Measurements from ENCODE around the gene MAD1L1. TPM values are rescaled to one million over a fixed set of nuclear protein-coding genes. Genes with fewer than 3 reads are reported as not detected.

Gene MAD1L1
- total RNA-seq, 2 experiments from 2014 or later = 58.3 to 65.3 TPM

DNA sequence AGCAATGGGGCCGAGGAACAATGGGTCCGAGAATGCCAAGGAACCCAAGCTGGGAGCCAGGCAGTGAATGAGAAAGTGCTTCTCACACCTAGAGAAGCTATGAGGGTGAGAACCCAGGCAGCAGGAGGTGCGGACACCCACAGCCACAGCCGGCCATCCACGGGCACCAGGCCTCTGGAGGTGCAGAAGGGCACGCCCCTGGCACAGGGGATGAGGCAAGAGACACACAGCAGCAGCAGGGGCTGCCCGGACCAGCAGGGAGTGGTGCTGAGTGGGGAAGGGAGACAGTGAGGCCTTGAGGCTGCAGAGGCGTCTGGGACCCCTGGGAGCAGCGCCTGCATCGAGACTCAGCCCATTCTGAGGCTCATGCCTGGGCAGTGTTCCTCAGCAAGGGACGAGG is 135.3 kb downstream of the MAD1L1 start:
- H2AFZ ChIP-seq (ENCODE audit: low read length) = no peak overlapping the region
- H3K4me2 ChIP-seq (ENCODE audit: low read length) = no peak overlapping the region
- POLR2A ChIA-PET = no interaction called here
- intact Hi-C loops (cut with micrococcal nuclease; ENCODE audit: unreplicated experiment) = no loop called here
- BruUV-seq (replicated peaks) = no TSS peak
- TF ChIP-seq, protein P1, sequence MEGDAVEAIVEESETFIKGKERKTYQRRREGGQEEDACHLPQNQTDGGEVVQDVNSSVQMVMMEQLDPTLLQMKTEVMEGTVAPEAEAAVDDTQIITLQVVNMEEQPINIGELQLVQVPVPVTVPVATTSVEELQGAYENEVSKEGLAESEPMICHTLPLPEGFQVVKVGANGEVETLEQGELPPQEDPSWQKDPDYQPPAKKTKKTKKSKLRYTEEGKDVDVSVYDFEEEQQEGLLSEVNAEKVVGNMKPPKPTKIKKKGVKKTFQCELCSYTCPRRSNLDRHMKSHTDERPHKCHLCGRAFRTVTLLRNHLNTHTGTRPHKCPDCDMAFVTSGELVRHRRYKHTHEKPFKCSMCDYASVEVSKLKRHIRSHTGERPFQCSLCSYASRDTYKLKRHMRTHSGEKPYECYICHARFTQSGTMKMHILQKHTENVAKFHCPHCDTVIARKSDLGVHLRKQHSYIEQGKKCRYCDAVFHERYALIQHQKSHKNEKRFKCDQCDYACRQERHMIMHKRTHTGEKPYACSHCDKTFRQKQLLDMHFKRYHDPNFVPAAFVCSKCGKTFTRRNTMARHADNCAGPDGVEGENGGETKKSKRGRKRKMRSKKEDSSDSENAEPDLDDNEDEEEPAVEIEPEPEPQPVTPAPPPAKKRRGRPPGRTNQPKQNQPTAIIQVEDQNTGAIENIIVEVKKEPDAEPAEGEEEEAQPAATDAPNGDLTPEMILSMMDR (conservative IDR thresholded peaks at IDR 0.05; ENCODE audit: low read length) = no peak
- TF ChIP-seq EZH2phosphoT487 (IDR thresholded peaks at IDR 0.05; ENCODE audit: borderline replicate concordance, low read depth, low read length) = no peak
- H3K4me1 ChIP-seq (ENCODE audit: insufficient read depth, low read length, poor library complexity, severe bottlenecking) = peaks cover 29% of the 10 kb centered on the region
- no peak overlapping the region for H3K27ac ChIP-seq (ENCODE audit: low read depth, low read length, poor library complexity, severe bottlenecking)
- no peaks in the 10 kb centered on the region for H3K9me3 ChIP-seq (ENCODE audit: low read length)
- H3K79me2 ChIP-seq (ENCODE audit: insufficient read depth, low read depth, low read length) = no peaks in the 10 kb centered on the region
- H3K9me2 ChIP-seq (ENCODE audit: insufficient read depth, low read length) = no peaks in the 10 kb centered on the region
- no peak for DNase-seq (ENCODE audit: low spot score)
- no peak overlapping the region for H3K4me3 ChIP-seq (ENCODE audit: low read depth, low read length, poor library complexity, severe bottlenecking)
- no peaks in the 10 kb centered on the region for H3K36me3 ChIP-seq (ENCODE audit: insufficient read depth, low read length)
- CTCF ChIA-PET (ENCODE audit: unreplicated experiment) = no interaction called here
- peaks cover 1% of the 10 kb centered on the region; the same call in 1 of the 2 replicates for H4K20me1 ChIP-seq (ENCODE audit: insufficient read depth, low read length)

DNA sequence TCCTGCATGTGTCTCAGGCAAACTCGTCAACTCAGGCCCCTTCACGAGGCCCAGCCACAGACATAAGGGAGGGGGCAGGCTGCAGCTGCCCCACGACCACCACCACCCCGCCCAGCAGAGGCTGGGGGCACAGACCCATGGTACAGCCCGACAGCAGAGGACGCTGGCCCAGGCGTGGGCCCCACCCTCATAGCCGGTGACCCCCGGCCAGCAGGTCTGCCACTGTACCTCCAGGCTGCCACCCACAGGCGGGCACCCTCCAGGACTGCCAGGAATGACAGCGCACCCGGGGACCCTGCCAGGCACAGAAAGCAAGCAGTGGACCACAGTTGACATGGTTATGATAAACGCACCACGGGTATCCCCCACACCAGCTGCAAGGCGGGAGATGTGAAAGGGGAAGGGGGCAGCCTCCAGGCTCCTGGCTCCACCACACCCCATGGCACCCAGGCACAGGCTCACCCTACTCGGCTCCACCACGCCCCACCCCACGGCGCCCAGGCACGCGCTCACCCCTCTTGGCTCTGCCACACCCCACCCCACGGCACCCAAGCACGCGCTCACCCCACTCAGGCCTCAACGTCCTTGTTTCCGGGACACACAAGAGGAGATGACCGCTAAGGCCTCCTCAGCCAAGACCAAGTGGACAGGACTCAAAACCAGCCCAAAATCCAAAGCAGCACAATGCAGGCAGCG is 135.9 kb downstream of the MAD1L1 start:
- no peaks in the 10 kb centered on the region for H3K79me2 ChIP-seq (ENCODE audit: insufficient read depth, low read depth, low read length)
- H3K27ac ChIP-seq (ENCODE audit: low read depth, low read length, poor library complexity, severe bottlenecking) = no peak overlapping the region
- no peaks in the 10 kb centered on the region for H3K9me2 ChIP-seq (ENCODE audit: insufficient read depth, low read length)
- H3K4me2 ChIP-seq (ENCODE audit: low read length) = no peak overlapping the region
- H4K20me1 ChIP-seq (ENCODE audit: insufficient read depth, low read length) = peaks cover 3% of the 10 kb centered on the region; the same call in 1 of the 2 replicates
- TF ChIP-seq EZH2phosphoT487 (IDR thresholded peaks at IDR 0.05; ENCODE audit: borderline replicate concordance, low read depth, low read length) = no peak
- TF ChIP-seq, protein P1 (conservative IDR thresholded peaks at IDR 0.05; ENCODE audit: low read length) = no peak
- H2AFZ ChIP-seq (ENCODE audit: low read length) = no peak overlapping the region
- intact Hi-C loops (cut with micrococcal nuclease; ENCODE audit: unreplicated experiment) = no loop called here
- CTCF ChIA-PET (ENCODE audit: unreplicated experiment) = no interaction called here
- H3K4me3 ChIP-seq (ENCODE audit: low read depth, low read length, poor library complexity, severe bottlenecking) = no peak overlapping the region
- no peaks in the 10 kb centered on the region for H3K36me3 ChIP-seq (ENCODE audit: insufficient read depth, low read length)
- H3K4me1 ChIP-seq (ENCODE audit: insufficient read depth, low read length, poor library complexity, severe bottlenecking) = peaks cover 29% of the 10 kb centered on the region
- no peaks in the 10 kb centered on the region for H3K9me3 ChIP-seq (ENCODE audit: low read length)
- no TSS peak for BruUV-seq (replicated peaks)
- POLR2A ChIA-PET = no interaction called here
- DNase-seq (ENCODE audit: low spot score) = no peak

DNA sequence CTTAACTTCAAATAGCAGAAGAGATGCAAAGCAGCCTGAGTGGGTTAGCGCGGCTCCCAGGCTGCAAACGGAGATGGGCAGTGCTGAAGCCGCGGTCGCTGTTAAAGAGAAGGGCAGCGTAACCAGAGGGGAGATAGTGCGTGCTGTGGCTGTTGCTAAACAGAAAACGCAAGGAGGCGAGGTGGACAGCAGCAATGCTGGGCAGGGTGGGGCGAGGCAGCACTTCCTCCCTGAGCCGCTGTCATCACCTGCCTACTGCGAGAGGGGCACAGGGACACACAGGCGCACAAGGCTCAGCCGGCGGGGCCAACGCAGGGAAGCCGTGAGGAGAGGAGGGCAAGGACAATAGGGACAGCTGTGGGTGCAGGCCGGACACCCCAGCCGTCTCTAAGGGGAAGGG is 137.3 kb downstream of the MAD1L1 start:
- no peak for DNase-seq (ENCODE audit: low spot score)
- Histone ChIP-seq H3K4me3 (ENCODE audit: low read depth, low read length, poor library complexity, severe bottlenecking) (no peak overlapping the region), H3K27ac (ENCODE audit: low read depth, low read length, poor library complexity, severe bottlenecking) (no peak overlapping the region), H3K36me3 (ENCODE audit: insufficient read depth, low read length) (no peaks in the 10 kb centered on the region), H3K9me2 (ENCODE audit: insufficient read depth, low read length) (no peaks in the 10 kb centered on the region), H3K4me2 (ENCODE audit: low read length) (no peak overlapping the region), H4K20me1 (ENCODE audit: insufficient read depth, low read length) (peaks cover 3% of the 10 kb centered on the region; the same call in 1 of the 2 replicates), H3K79me2 (ENCODE audit: insufficient read depth, low read depth, low read length) (no peaks in the 10 kb centered on the region), H3K4me1 (ENCODE audit: insufficient read depth, low read length, poor library complexity, severe bottlenecking) (peaks cover 18% of the 10 kb centered on the region), H3K9me3 (ENCODE audit: low read length) (no peaks in the 10 kb centered on the region), H2AFZ (ENCODE audit: low read length) (no peak overlapping the region)
- ChIA-PET POLR2A (no interaction called here), CTCF (ENCODE audit: unreplicated experiment) (interaction anchor here (1.1 kb wide), 1 partner anchor 27 kb away, joined by 7 read pairs; no protein-coding TSS in a partner anchor)
- TF ChIP-seq, protein P1 (conservative IDR thresholded peaks at IDR 0.05; ENCODE audit: low read length) = no peak
- TF ChIP-seq EZH2phosphoT487 (IDR thresholded peaks at IDR 0.05; ENCODE audit: borderline replicate concordance, low read depth, low read length) = no peak
- intact Hi-C loops (cut with micrococcal nuclease; ENCODE audit: unreplicated experiment) = no loop called here
- no TSS peak for BruUV-seq (replicated peaks)

Data from OCI-LY7 (cell line).